ENCODE measurements around the gene TBC1D16.
A peak's percentile ranks its signal among the peaks of the same experiment; 100 is the strongest.

TBC1D16 gene

DNA sequence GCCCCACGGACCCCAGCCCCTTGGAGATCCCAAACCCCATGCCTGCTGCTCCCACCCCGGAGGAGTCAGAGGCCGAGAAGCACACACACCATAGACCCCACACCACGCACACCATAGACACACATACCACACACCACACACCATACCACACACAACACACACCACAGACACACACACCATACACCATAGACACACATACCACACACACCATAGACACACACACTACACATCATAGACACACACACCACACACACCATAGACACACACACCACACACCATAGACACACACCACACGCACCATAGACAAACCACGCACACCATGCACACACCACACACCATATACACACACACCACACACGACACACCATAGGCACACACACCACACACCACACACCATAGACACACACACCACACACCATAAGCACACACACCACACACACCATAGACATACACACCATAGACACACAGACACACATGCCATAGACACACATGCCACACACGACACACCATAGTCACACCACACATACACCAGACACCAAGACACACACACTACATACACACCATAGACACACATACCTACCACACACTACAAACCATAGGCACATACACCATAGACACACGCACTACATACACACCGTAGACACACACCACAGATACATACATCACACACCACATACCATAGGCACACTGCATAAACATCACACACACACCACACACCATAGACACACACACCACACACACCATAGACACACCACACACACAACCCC lies 11.3 kb downstream of the TBC1D16 start:
- DNase-seq, result no peak

DNA sequence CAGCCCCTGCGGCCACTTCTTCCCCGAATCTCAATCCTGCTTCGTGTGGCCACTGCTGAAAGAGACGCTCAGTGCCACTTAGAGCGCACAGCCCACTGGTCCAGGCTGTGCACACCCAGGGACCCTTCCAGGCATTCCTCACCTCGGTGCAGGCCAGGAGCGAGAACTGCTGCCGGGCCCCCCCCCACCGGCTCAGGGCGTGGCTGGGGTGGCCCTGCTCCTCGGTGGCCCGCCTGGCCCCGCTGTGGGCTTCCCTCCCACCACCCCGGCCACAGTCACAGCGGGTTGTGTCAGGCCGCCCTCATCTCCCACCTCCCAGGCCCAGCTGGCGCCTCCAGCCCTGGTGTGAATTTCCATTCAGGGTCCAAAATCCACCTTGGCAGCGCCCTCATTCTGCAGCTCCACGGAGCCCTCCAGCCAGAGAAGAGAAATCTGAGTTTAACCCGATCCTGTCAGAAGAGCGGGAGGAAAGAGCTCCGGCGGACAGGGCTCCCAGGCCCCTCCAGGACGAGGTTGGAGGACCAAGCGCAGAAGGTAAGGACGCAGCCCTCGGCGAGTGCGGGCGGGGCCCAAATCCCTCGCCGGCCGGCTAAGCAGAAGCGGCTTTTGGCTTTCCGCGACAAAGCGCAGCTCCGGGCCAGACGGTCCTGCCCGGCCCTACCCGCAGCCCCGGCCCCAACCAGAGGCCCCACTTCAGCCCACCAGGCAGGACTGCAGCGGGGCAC lies 12.0 kb downstream of the TBC1D16 start:
- no peak for DNase-seq

DNA sequence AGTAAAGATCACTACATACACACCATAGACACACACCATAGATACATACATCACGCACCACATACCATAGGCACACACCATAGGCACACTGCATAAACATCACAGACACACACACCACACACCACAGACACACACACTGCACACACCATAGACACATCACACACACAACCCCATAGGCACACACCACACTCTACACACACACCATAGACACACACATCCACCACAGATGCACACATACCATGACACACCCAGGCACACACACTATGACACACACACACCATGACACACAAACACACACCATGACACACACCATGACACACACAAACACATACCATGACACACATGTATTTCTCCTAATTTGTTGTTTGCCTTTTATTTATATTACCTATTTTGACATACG lies 14.1 kb downstream of the TBC1D16 start:
- DNase-seq, result no peak

DNA sequence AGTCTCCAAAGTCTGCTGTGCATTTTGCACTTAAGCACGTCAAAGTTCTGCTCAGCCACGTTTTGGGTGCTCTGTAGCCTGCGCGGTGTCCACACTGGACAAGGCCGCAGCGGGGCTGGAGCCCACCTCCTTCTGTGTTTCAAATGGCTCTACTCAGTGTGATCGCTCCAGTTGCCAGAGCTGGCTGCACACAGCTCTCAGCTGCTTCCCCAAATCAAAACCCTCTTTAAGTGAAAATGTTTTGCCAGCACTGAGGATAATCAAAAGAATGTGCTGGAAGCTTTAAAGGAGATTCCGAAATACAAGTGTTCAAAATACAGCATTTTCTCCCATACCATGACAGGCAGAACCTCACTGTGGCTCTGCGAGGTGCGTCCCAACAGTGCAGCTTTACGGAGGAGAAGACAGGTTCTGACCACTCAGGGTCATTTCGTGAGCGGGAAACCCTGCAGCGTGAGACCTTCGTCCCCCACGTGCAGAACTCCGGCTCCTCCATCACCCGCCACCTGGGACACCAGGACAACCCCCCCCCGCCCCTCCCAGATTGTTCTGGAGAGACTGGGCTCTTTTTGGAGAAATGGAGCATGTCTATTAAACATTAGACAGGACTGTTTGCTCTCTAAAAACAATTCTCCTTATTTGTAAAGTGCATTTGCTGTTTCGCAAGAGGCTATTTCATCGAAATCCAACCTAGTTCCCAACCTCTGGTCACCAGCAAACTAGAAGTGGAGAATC lies 16.6 kb downstream of the TBC1D16 start:
- no peak for DNase-seq

DNA sequence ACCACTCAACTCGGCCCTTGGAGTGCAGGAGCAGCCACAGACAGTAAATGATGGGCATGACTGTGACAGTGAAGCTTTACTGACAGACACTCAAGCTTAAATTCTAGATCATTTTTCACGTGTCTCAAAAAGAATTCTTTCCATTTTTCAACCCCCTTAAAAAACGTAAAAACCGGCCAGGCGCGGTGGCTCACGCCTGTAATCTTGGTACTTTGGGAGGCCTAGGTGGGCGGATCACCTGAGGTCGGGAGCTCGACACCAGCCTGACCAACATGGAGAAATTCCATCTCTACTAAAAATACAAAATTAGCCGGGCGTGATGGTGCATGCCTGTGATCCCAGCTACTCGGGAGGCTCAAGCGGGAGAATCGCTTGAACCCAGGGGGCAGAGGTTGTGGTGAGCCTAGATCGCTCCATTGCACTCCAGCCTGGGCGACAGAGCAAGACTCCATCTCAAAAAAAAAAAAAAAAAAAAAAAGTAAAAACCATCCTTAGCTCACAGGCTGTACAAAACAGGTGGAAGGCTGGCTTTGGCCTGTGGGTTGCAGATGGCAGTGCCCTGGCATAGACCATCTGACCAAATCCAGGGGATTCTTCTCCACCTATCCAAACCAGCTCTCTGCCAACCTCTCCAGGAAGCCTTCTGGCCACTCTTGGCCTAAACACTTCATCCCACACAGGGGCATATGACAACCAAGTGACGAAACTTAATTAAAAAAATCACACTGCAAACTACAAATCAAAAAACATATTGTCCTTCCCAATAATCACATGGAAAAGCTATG lies 18.3 kb downstream of the TBC1D16 start:
- DNase-seq, result no peak

DNA sequence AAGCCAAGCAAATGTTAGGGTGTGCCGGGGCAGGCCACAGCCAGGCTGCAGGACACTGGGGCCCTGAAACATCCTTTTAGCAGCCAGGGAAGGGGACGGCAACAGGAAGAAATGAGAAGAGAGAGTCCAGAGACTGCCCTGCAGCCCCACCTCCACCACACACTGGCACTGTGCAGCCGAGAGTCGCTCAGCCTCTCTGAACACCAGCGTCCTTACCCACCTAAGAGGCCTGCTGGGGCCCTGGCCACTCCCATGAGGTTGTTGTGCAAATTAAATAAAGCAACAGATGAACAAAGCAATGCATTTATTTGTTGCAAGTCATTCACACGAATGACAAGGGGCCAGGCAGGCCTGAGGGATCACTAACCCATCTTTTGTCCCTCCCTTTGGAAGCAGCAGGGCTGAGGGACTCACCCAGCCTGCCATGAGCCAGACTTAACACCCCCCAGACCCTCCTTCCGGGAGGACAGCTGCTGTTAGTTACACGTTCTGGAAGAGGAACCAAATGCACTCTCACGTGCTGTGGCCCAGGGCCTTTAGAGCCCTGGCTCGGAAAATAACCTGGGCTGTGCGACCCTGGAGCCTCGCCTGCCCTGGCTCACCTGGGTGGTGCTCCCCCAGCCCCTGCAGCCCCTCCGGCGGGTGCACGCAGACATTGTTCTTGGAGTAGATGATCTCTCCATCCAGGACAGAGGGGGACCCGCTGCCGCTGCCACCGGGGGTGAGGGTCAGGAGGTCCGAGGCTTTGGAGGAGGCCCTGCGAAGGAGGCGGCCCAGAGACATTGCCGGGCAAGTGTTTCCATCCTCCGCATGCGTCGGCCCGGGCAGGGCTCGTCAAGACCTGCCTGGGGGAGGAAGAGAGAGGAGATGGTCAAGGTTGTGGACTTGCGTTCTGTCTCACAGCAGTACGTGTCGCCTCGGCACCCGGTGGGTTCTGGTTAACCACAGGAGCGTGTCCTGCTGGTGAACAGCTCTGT lies 22.6 kb downstream of the TBC1D16 start:
- no peak for DNase-seq

DNA sequence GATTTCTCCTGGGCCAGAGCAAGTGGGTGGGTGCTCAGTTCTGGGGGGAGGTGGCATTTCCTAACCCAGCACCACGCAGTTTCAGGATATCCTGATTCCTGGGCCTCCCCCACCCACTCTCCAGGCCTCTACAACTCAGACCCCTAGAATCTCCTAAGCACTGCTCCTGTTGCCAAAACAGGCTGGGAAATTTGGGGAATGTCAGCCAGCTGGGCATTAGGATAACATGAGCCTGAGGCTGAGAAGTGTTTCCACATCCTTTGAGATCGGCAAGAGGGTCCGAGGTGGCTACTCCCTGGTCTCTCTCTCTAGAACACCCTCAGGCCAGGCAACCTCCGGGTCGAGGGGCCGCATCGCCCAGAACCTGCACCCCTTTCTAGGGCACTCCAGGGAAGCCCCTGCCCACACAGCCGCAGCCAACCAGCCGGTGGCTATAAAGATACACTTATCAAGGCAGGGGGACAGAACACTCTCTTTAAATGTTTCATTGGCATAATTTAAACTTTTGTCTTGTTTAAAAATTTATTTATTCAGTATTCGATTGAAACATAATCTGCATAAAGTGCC lies 23.6 kb downstream of the TBC1D16 start:
- no peak for DNase-seq

DNA sequence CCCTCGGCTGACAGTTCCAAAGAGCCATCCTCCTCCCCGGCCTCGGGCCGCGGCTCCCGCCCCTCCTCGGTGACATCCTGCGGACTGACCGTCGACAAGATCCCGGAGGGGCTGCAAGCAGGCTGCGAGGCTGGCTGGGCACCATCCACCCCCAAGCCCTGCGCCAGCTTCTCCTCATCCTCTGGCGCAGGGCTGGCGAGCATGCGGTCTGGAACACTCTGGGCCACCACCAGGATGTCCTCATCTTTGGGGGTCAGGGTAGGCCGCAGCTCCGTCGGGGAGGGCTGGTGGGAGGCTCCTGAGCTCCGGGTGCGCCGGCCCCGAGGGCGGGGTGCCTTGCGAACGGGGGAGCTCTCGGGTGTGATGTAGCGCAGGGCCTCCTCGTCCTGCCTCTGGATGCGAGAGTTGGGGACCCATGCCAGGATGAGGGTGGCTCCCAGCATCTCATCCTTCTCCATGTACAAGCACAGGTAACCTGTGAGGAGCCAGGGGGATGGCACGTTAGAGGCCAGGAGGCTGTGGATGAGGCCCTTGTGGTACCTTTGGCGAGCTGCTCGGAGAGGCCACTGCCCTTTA lies 25.3 kb downstream of the TBC1D16 start:
- no peak for DNase-seq

DNA sequence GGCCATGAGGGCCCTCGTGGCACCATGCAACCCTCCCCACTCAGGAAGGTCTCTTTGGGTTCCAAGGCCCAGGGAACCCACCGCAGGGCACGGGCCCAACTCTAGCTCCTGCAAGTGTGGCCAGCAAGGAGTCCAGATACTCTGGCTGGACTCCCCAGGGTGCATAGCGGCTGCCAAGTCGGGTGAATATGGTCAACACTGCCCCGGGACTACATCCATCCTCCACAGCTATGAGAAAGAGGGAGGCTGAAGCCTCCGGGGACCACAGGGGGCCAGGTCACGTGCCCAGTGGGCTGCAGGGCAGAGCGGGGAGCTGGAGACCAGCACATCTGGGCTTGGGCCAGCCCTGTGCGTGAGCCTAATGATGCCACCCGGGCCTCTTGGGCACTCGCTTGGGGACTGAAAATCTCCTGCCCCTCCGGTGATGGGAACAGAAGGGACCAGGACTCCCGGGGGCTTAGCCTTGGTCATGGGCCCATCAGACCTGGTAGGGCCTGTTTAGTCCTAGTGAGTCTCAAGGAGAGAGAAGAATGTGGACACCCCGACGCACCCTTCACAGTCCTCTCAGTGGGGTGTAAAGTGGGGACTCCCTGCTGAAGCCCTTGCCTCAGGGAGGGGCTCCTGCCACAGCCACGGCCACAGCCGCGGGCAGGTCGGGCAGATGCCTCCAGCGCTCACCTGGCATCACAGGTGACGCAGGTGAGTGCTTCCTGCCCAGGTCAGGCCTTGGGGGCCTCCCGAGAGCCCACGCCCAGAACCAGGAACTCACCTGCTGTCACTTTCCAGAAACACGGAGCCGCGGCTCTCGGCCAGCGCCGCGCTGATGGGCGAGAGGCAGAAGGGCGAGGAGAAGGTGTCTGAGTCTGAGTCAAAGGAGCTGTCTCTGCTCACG lies 26.0 kb downstream of the TBC1D16 start:
- DNase-seq, result no peak

DNA sequence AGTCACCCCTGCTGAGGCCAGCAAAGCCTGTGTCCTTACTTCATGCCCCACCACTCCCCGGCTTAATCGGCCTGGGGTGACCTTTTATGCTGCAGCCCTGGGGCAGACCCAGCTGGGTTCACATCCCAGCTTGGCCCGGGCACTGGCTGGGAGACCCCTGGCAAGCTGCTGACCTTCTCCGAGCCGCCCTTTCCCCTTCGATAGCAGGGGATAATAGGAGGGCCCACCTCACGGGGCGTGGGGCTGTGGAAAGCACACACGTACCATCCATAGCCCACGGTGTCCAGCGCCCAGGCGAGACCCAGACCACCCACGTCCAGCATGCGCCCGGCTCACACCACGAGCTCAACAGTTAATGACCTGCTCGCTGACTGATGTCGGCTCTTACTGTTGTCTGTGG lies 26.8 kb downstream of the TBC1D16 start:
- DNase-seq, result no peak

DNA sequence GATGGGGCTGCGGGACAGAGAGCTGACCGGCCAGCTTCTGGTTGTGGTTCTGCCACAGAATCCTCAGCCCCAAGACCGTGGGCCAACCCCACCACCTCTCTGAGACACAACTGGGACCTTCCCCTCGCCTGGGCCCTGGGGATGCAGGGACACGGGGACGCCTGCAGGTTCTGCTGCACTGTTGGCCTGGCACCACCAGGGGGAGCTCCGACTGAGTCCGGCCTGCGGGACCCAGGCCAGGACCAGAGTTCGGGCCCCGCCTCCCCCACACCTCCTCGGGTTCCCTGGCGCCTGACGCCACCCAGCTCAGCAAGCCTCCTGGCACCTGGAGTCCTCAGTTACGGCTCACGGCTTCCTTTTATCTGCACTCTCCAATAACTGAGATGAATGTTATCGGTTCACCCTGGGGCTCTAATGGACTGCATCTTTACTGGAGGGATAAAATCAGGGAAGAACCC lies 27.3 kb downstream of the TBC1D16 start:
- DNase-seq, result peak; percentile 48

DNA sequence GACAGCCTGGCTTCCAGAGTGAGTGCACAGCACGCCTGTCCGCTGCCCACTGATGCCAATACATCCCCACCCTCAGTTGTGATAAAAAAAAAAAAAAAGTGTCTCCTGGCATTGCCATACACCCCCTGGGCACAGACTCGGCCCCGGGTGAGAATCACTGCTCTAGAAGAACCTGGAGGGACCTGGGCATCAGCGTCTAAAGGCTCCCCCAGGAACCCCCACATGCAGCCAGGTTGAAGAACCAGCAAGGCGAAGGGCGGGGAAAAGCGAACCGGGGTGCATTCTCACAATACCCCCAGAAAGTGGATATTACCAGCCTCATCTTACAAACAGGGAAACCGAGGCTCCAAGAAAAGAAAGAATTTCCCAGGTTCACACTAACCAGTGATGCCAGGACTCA lies 27.7 kb downstream of the TBC1D16 start:
- no peak for DNase-seq

DNA sequence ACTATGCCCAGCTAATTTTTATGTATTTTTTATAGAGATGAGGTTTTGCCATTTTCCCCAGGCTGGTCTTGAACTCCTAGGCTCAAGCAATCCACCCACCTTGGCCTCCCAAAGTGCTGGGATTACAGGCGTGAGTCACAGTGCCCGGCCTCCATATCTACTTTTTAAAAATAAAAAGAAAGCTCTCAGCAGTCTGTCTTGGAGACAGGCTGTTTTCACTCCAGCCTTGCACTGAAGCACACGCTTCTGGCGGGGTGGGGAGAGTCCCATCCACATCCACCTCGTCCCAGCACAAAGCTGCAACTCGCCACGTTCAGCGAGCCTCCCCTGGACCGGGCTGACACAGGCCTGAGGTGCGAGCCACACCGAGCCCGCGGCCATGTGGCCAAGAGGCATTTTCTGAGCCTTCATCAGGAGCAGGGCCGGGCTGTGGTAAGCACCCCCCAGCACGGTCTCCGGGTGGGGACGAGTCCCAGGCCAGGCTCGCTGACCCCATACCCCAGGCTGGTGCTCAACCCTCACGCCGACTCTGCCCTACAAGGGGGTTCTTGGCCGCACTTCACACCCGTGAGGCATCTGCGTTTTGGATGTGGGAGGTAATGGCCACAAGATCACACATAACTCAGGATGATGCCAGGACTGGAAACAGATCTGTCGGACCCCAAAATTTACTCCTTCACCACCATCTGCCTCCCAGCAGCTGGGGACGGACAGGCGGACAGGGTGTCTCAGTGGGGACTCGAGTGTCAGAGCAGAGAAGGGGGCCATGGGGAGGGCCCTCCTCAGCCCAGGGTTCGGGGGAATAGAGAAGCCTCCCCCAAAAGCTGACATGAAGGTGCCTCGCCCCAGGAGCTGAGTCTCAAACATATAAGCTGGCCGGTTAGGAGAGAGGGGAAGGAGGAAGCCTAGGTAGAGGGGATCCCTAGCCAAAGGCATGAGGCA lies 28.6 kb downstream of the TBC1D16 start:
- DNase-seq, result no peak

DNA sequence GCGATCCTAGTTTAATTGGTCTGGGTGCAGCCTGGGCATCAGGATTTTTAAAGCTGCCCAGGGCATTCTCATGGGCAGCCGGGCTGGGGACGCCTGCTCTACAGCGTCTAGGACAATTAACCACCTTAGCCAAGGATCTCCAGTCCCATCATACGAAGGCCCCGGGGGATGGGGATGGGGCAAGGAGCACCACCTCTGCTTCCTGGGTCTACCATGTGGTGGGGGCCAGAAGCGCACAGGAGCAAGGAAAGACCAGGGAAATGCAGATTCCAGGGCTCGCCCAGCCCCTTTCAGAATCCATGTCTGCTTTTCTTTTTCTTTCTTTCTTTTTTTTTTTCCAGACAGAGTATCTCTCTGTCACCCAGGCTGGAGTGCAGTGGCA lies 29.3 kb downstream of the TBC1D16 start:
- DNase-seq, result no peak

DNA sequence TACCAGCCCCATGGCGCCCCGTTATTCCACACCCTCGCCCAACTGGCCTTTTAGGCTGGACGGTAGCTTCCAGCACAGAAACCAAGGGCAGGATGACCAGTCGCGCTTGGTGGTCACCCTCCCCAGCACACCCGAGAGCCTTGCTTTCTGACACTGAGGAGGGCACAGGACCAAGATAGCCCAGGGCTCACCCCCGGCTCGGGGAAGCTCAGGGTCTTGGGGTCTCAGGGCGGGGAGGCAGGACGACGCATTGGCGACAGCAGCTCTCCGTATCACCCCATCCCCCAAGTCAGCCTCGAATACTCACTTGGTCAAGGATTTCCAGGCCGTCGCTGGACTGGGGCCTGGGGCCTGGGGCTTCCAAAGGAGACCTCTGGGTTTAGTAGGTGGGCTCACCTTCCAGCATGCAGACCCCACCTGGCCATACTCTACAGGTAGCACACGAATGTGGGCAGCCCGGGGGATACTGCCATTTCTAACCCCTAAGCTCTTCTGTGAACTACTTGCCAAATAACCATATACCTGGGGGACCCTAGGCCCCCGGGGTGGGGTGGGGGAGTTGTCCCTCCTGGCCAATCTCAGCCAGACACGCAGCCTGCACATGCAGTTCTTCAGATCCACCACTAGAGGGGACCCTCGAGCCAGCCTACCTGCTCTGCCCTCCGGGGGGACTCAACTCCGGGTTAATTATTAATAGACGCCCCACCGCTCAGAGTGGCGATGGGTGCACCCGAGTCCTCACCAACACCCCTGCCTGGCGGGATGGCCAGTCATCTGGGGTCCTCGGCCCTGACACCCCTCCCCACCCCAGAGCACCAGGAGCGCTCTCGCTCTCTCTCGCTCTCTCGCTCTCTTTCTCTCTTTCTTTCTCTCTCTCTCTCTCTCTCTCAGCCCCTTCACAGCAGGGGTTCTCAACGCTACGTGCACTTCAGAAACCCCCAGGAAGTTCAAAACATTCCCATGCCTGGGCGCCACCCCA lies 30.0 kb downstream of the TBC1D16 start:
- peak; percentile 42 for DNase-seq

DNA sequence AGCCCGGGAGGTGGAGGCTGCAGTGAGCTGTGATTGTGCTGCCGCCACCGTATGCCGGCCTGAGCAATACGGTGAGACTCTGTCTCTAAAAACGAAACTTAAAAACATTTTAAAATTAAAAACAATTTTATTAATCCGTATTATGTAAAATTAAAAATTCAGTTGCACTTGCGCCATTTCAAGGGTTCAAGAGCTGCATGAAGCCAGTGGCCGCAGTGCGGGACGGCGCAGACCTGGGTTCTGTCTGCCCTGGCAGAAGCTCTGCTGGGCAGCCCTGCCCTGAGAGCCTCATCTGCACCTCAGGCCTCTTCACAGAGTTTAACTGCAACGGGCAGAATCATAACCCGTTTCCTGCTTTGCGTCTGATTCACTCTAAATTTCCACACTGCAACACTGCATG lies 31.7 kb downstream of the TBC1D16 start:
- no peak for DNase-seq

DNA sequence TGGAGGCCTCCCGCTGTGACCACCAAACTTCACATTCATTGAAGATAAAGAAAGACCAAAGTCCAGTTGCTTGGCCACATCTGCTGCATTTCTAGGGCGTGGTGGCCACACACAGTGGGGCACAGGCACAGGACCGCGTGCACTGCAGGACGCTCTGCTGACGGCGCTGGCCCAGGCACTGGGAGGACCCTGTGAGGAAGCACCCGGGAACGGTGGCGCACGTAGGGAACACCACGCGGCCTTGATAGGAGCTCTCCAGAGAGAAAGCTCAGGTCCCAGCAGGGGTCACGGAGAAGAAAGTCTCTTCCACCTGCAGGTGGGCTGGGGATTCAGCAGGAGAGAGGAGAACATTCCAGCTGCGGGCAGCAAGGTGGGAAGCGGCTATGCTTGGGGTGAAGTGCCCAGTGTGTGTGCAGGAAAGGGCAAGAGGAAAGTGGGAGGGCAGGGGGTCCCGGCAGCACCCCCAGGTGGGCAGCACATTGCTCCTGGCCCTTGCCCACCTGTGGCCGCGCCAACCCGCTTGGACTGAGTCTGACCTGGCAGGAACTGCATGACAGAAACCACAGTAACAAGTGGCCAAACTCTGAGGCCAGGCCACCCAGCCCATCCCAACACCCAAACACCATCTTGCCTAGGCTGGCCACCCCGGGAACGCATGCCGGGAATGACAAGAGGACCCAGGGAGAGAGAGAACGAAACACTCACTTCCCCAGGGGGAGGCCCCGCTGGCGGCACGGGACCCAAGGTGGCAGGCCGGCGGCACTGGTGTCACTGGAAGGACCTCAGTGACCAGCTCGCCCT lies 32.8 kb downstream of the TBC1D16 start:
- DNase-seq, result no peak
